HFFc6 (cell line): Measurements from ENCODE around the gene BAG1. TPM values are rescaled to one million over a fixed set of nuclear protein-coding genes. Genes with fewer than 3 reads are reported as not detected.

Experiments
- DNase-seq: peaks from one replicate; pipeline ENCODE4 v3.0.0-alpha.2; 2018
- H3K27ac Mint-ChIP-seq: 2 replicates; pipeline ENCODE4 v1.8.0; 2020; ENCODE audit warnings: mild to moderate bottlenecking, mixed read lengths
- H3K27me3 Mint-ChIP-seq: 2 replicates; pipeline ENCODE4 v1.8.0; 2021; ENCODE audit warnings: mild to moderate bottlenecking, moderate library complexity, mixed read lengths; ENCODE audit not compliant: insufficient read depth
- H3K36me3 Mint-ChIP-seq: 2 replicates; pipeline ENCODE4 v1.8.0; 2021; ENCODE audit warnings: low read depth, mixed read lengths
- H3K4me1 Mint-ChIP-seq: 2 replicates; pipeline ENCODE4 v1.8.0; 2020; ENCODE audit warnings: low read depth, mixed read lengths
- H3K4me3 Mint-ChIP-seq: 2 replicates; pipeline ENCODE4 v1.8.0; 2020; ENCODE audit warnings: mild to moderate bottlenecking, moderate library complexity, mixed read lengths
- H3K9me3 Mint-ChIP-seq: 2 replicates; pipeline ENCODE4 v1.8.0; 2020; ENCODE audit warnings: mild to moderate bottlenecking, mixed read lengths
- CTCF ChIP-seq: fragments of 200-600 bp; sonication (generic); IDR thresholded peaks from 2 replicates; pipeline ENCODE4 v1.5.0; 2021; ENCODE audit warnings: antibody characterized with exemption, mild to moderate bottlenecking
- total RNA-seq, 6 experiments: library from RNA; stranded (reverse); fragmentation: NEBNext Ultra II Directional; extraction: Animal tissue kit (Norgen Biotek cat#: 25700); gene quantifications; 2 replicates in 1 of 6; 3 replicates in 5 of 6; pipeline ENCODE4 v1.2.3, GENCODE V29; 2021

The BAG1 gene
- total RNA-seq, 6 experiments from 2014 or later: 22.5 to 31.3 (median 27.6) TPM

- Mint-ChIP-seq H3K9me3 (no peaks in the 10 kb centered on the region), H3K36me3 (peaks cover 27% of the 10 kb centered on the region), H3K27ac (no peak overlapping the region), H3K27me3 (no peaks in the 10 kb centered on the region; the same call in none of the 2 replicates), H3K4me3 (no peak overlapping the region), H3K4me1 (peaks cover 11% of the 10 kb centered on the region)
- TF ChIP-seq CTCF: no peak
- no peak for DNase-seq
These were observed 4.1 kb downstream of the BAG1 start for GRCh38 chr9:33260372-33260771.

GRCh38 chr9:33257276-33257675 is 7.2 kb downstream of the BAG1 start:
- no peak for TF ChIP-seq CTCF
- H3K27ac Mint-ChIP-seq: no peak overlapping the region

GRCh38 chr9:33256236-33256635 is 8.3 kb downstream of the BAG1 start:
- DNase-seq: no peak
- Mint-ChIP-seq H3K4me1 (no peaks in the 10 kb centered on the region), H3K27me3 (peaks cover 1% of the 10 kb centered on the region), H3K36me3 (peaks cover 29% of the 10 kb centered on the region), H3K4me3 (no peak overlapping the region), H3K9me3 (no peaks in the 10 kb centered on the region), H3K27ac (no peak overlapping the region)
- no peak for TF ChIP-seq CTCF

More at GRCh38 chr9:33257276-33257675, 7.2 kb downstream of the BAG1 start:
- peaks cover 29% of the 10 kb centered on the region for H3K36me3 Mint-ChIP-seq
- no peak overlapping the region for H3K4me3 Mint-ChIP-seq
- H3K4me1 Mint-ChIP-seq: no peaks in the 10 kb centered on the region
- no peak for DNase-seq
- H3K27me3 Mint-ChIP-seq: peaks cover 1% of the 10 kb centered on the region
- no peaks in the 10 kb centered on the region for H3K9me3 Mint-ChIP-seq

- Mint-ChIP-seq H3K9me3 (no peaks in the 10 kb centered on the region), H3K4me1 (peaks cover 5% of the 10 kb centered on the region), H3K27me3 (peaks cover 1% of the 10 kb centered on the region), H3K4me3 (no peak overlapping the region), H3K27ac (no peak overlapping the region), H3K36me3 (peaks cover 23% of the 10 kb centered on the region)
- no peak for TF ChIP-seq CTCF
- no peak for DNase-seq
These were observed 9.0 kb downstream of the BAG1 start for GRCh38 chr9:33255471-33255870.

- Mint-ChIP-seq H3K4me3 (no peak overlapping the region), H3K4me1 (peaks cover 7% of the 10 kb centered on the region), H3K36me3 (peaks cover 20% of the 10 kb centered on the region), H3K27ac (no peak overlapping the region), H3K27me3 (peaks cover 1% of the 10 kb centered on the region), H3K9me3 (no peaks in the 10 kb centered on the region)
- no peak for TF ChIP-seq CTCF
- no peak for DNase-seq
These were observed 9.5 kb downstream of the BAG1 start for GRCh38 chr9:33255014-33255413.

- H3K27ac Mint-ChIP-seq: no peak overlapping the region
- no peak for DNase-seq
- no peak for TF ChIP-seq CTCF
- H3K36me3 Mint-ChIP-seq: peaks cover 20% of the 10 kb centered on the region
- H3K27me3 Mint-ChIP-seq: peaks cover 1% of the 10 kb centered on the region
- no peaks in the 10 kb centered on the region for H3K9me3 Mint-ChIP-seq
- peaks cover 7% of the 10 kb centered on the region for H3K4me1 Mint-ChIP-seq
- H3K4me3 Mint-ChIP-seq: no peak overlapping the region
These were observed 10.3 kb downstream of the BAG1 start for GRCh38 chr9:33254211-33254610.
